B cell (primary cell): ENCODE data around the gene ESYT2.

Experiments used
- CTCF ChIP-seq: fragments of 200-600 bp; IDR thresholded peaks from one replicate; pipeline ENCODE4 v1.8.0; 2022; ENCODE audit warnings: antibody characterized with exemption, mild to moderate bottlenecking
- EZH2 ChIP-seq: IDR thresholded peaks from 2 replicates; pipeline ENCODE4 v1.6.1; 2012; ENCODE audit warnings: borderline replicate concordance, low read depth, mild to moderate bottlenecking, moderate library complexity, low read length; ENCODE audit not compliant: insufficient read depth, poor library complexity, severe bottlenecking

GRCh38 chr7:158783595-158783994 lies 45.7 kb downstream of the ESYT2 start:
- TF ChIP-seq CTCF (no peak), EZH2 (no peak)
